Effector CD8-positive, alpha-beta T cell (primary cell): Measurements from ENCODE around the gene PLPP3.
"Not testable (repeated sequence)": the region's sequence is repeated elsewhere in the genome, so short reads cannot be mapped to it uniquely, and the experiment has no call there.

Experiments used
- DNase-seq: peaks from one replicate; lab custom pipeline; 2025; lab: John Stamatoyannopoulos, UW
- total RNA-seq, 4 experiments: gene quantifications; one replicate each; lab custom pipeline; 2026; lab: John Stamatoyannopoulos, UW

PLPP3 gene
- 0 to 1.3 (median 0) reads per million in 4 experiments for total RNA-seq

DNA sequence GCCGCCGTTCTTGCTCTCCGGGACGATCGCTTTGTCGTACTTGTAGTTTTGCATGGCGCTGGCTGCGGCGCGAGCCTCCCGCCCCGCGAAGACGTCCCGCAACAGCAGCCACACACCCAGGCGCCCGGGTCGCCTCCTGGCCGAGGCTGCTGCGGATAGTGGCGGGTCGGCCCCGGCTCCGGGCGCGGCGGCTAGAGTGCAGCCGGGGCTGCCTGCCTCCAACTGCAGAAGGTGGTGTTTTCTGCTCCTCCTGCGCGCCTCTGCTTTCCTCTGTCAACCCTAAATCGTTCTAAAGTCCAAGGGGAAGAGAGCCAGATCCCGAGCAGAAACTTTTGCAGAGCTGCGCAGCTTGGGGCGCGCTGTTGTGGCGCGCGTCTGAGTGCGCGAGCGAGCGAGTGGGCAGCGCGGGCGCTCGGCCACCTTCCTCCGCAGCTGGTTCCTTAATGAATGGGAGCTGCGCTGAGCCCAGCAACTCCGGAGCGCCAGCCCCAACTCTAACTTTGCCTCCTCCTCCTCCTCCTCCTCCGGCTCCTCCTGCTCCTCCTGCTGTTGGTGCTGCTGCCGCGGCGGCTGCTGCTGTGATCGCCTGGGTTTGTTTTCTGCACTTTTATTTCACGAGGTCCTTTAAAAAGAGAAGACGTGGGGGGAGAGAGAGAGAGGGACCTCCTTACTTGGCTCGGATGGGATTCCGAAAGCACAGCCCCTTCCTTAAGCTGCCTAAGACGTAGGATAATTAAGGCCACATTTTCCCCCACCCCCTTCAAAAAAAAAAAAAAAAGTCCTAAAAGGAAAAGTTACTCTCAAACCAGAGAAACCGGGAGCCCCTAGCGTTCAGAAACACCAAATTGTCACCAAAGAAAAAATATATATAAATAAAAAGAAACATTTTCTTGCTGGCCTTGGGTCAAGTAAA lies at the start of gene PLPP3:
Gene PLPP3, minus strand, starts transcription at position 601 of the 913 bp plus-strand sequence. Its CDS starts 547 bp downstream, at position 54.
- no peak for DNase-seq

- DNase-seq, result no peak
Observed at GRCh38 chr1:56627636-56628039, 48.3 kb upstream of the PLPP3 start.

DNA sequence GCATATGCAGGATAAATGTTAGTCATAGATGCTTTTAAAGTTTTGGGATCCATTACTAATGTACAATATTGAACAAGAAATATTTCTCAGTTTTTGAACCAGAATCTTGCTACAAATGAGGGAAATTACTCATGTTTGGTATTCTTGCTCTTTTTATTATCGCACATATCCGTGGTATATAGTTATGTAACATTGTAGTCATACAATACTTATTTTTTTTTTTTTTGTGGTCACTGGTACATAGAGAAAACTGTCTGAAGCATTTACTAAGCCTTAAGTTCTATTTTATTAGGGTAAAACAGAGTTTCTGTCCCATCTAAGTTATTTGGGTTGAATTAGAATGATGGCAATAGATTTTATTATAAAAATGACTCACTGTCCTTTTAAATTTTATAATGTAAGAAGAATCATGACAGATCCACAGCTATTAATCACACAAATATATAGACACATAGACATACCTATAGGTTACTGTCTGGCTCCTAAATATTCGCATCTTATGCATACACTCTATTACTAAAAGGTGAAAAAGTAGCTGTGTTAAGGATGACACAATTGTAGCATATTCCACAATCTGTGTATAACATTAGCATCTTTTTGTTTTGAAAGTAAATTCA lies 47.8 kb upstream of the PLPP3 start:
- no peak for DNase-seq

DNA sequence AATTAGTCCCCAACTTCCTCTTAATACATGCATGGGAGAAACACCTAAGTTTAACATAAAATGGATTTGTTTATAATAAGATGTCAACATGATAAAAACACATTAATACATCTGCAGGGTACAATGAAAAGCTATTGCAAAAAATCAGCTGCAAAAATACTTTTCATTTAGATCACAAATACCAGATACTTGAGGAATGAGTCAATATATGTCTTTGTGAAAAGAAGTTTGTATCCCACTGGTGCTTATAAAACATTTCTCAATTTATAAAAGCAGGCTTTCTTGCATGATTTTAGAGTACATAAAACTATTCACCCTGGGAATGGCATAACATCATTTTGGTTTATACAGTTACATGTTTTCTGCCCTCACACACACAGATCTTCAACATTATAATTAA lies 47.2 kb upstream of the PLPP3 start:
- DNase-seq, result no peak

DNA sequence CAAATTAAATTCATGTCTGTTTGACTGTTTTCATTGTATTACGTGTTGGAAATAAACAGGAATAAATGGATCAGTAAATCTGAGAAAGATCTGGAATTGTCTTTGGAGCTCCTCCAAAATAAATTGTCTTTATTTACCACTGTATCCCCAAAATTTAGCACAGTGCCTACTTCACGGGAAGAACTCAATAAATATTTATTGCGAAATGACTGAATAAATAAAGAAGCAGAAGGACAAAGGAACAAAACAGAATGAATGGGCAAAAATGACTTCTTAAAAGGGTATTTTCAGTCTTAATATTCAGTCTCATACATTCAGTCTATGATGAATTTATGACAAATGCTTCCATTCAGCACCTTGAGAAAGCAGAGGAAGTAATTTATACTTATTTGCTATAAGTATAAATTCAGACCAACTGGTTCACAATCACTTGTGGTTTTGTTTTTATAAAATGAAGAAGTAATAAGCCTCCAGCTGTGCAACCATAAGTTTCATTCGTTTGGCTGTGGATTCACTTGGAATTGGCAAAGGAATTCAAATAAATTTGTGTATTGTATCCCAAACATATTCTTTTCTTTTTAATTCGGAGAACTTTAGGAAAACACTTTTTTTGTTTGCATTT lies 46.6 kb upstream of the PLPP3 start:
- no peak for DNase-seq

- DNase-seq, result no peak
Observed at GRCh38 chr1:56617141-56617540, 37.8 kb upstream of the PLPP3 start.

DNA sequence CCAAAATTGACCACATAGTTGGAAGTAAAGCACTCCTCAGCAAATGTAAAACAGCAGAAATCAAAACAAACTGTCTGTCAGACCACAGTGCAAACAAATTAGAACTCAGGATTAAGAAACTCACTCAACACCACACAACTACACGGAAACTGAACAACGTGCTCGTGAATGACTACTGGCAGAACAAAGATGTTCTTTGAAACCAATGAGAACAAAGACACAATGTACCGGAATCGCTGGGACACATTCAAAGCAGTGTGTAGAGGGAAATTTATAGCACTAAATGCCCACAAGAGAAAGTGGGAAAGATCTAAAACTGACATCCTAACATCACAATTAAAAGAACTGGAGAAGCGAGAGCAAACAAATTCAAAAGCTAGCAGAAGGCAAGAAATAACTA lies 31.4 kb upstream of the PLPP3 start:
- not testable (repeated sequence) for DNase-seq

DNA sequence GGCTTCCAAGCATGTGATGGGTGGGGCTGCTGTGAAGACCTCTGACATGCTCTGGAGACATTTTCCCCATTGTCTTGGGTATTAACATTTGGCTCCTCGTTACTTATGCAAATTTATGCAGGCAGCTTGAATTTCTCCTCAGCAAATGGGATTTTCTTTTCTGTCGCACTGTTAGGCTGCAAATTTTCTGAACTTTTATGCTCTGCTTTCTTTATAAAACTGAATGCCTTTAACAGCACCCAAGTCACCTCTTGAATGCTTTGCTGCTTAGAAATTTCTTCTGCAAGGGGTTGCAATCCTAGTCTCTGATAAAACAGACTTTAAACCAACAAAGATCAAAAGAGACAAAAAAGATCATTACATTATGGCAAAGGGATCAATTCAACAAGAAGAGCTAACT lies 30.7 kb upstream of the PLPP3 start:
- not testable (repeated sequence) for DNase-seq

DNA sequence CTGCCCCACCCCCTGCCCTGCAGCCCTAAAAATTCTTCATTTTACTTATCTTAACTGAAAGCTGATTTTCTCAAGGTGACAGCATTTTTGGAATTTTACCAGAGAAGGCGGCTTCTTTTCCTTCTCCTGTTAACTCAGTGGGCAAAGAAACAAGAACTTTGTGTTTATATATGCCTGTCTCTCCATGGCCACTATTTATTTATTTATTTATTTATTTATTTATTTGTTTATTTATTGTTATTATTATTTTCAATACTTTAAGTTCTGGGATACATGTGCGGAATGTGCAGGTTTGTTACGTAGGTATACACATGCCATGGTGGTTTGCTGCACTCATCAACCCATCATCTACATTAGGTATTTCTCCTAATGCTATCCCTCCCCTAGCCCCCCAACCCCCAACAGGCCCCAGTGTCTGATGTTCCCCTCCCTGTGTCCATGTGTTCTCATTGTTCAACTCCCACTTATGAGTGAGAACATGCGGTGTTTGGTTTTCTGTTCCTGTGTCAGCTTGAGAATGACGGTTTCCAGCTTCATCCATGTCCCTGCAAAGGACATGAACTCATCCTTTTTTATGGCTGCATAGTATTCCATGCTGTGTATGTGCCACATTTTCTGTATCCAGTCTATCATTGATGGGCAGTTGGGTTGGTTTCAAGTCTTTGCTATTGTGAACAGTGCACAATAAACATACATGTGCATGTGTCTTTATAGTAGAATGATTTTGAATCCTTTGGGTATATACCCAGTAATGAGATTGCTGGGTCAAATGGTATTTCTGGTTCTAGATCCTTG lies 16.2 kb upstream of the PLPP3 start:
- DNase-seq, result not testable (repeated sequence)

- DNase-seq, result no peak
Observed at GRCh38 chr1:56591909-56592308, 12.5 kb upstream of the PLPP3 start.

DNA sequence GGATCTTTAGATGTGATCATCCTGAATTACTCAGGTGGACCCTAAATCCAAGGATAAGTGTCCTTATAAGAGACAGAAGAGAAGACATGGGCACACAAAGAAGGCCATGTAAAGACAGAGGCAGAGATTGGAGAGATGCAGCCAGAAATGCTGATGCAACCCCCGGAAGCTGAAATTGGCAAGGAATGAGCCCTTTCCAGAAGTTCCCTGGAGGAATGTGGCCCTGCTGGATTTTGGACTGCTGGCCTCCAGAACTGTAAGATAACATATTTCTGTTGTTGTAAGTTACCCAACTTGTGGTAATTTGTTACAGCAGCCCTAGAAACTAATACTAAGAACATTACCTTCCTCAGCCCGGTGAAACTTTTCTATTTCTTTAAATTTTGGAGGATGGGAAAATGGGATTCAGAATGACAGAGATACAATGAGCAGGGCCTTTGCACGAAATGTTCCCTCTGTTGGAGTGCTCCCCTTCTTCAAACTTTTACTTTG lies 11.2 kb upstream of the PLPP3 start:
- DNase-seq, result no peak

- no peak for DNase-seq
Observed at GRCh38 chr1:56589369-56589768, 10.0 kb upstream of the PLPP3 start.

DNA sequence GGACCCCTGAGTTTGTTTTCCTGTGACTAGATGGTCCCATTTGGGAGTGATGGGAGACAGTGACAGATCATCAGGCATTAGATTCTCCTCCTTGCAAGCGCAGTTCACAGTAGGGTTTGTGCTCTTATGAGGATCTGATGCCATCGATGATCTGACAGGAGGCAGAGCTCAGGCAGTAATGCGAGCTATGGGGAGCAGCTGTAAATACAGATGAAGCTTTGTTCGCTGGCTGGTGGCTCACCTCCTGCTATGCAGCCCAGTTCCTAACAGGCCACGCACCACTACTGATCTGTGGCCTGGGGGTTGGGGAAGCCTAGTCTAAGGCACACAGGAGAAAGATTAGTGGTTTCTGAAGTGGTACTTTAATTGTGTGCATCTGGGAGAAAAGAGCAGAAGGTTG lies 7.1 kb upstream of the PLPP3 start:
- DNase-seq, result no peak

DNA sequence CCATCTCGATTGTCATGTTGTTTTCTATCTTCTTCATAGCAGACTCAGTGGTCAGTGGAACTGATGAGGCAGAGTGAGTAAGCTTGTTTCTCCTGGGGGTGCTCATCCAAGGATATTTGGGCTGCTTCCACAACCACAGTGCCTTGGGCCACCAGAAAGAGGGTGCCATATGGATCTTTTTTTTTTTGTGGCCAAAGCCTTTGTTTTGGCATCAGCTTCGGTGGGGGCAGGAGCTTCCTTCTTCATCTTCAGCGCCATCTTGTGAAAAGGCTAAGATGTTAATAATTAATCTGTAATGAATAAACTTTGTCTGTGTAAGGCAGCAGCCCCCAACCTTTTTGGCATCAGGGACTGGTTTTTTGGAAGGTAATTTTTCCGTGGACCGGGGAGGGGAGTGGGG lies 6.6 kb upstream of the PLPP3 start:
- DNase-seq, result no peak

- no peak for DNase-seq
Observed at GRCh38 chr1:56584910-56585528, 5.7 kb upstream of the PLPP3 start.

DNA sequence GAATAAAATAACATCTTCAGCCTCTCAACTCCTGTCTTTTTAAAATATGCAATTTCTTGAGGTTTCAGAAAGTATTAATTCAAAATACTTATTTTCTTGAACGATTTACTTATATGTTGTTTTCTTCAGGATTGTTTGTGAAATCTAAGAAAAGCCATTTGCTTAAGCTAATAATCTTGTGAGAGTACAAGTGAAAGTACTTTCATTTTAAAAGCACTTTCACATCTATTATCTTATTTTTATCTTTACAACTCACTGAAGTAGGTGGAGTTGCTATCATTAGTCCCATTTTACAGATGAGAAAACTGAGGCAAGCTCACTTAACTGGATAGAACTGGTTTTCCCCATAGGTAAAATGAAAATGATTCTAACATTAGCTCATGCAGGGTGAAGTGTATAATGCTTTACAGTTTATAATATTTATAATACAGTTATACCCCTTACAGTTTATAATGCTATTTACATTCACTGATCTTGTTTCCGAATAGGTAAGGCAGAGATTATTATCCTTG lies 4.7 kb upstream of the PLPP3 start:
- no peak for DNase-seq

GRCh38 chr1:56580771-56581170 lies 1.4 kb upstream of the PLPP3 start:
- DNase-seq, result no peak

- no peak for DNase-seq
Observed at GRCh38 chr1:56578138-56578962, 1.0 kb downstream of the PLPP3 start.

DNA sequence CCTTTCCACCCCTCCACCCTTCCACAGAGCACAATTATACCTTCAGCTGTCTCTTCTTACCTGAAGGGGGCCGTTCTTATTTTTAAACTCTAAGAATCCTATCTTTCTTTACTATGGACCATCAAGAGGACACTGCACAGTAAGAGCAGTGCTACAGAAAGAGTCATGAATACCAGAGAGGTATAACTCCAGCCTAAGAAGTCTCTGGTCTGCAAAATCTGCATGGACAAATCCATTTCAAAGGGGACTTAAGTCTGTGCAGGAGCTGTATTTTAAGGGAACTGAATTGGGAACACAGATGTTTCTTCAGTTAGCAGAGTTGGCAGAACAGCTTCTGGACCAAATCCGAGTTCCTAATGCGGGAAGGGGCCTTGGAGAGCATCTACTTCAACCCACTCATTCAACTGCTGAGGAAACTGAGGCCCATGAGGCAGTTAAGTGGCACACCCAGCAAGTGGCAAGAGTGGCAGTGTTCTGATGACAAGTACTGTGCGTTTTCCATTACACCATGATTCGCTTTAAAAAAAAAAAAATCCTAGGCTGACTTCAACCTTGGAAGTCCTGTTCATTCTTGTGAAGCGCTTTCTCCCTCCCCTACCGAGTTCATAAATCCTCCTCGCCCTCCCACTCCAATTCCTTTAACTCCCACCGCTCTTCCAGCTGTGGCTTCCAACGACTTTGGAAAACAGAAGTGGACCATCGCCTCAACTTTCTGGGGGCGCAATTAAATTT lies 1.8 kb downstream of the PLPP3 start:
- no peak for DNase-seq
